Brain microvascular endothelial cell (primary cell): ENCODE measurements around the gene TRAPPC1.

Experiments used
- DNase-seq: peaks from one replicate; pipeline ENCODE4 v3.0.0-alpha.2; 2020
- H3K27ac ChIP-seq: fragments of 250-450 bp; sonication (Bioruptor Pico); 2 replicates; pipeline ENCODE4 v1.5.1; 2020; ENCODE audit warnings: mild to moderate bottlenecking, moderate library complexity
- H3K27me3 ChIP-seq: fragments of 250-450 bp; sonication (Bioruptor Pico); replicated peaks from 2 replicates; pipeline ENCODE4 v1.5.1; 2020; ENCODE audit warnings: mild to moderate bottlenecking
- H3K36me3 ChIP-seq: fragments of 250-450 bp; sonication (Bioruptor Pico); replicated peaks from 2 replicates; pipeline ENCODE4 v1.5.1; 2020; ENCODE audit warnings: mild to moderate bottlenecking
- H3K4me3 ChIP-seq: 2 replicates; pipeline ENCODE4 v1.5.1; 2011; ENCODE audit warnings: low read depth, mild to moderate bottlenecking, control low read depth, low read length, moderate library complexity
- in situ Hi-C: cut with HindIII; loops from 2 replicates; pipeline ENCODE4 v1.10.0; 2017; ENCODE audit warnings: low sequenced_read_pairs, low pct_ligation_motif_present
- TF ChIP-seq, protein P1 (sequence below): IDR thresholded peaks from 2 replicates; pipeline ENCODE4 v1.5.1; 2011; ENCODE audit warnings: low read depth, mild to moderate bottlenecking, moderate library complexity, low read length, control low read depth, inconsistent platforms; ENCODE audit errors: missing control alignments

The TRAPPC1 gene

DNA sequence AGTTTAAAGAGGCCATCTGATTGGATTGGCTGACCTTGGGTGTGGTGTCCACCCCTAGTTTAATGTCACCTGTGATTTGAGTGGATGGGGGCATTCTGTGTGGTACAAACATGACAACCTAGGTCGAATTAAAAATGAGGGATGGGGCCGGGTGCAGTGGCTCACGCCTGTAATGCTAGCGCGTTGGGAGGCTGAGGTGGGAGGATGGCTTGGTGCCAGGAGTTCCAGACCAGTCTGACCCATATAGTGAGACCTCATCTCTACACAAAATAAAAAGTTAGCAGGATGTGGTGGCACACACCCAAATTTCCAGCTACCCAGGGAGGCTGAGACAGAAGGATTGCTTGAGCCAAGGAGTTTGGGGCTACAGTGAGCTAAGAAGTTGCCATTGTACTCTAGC is 14.7 kb upstream of the TRAPPC1 start:
- peaks cover 55% of the 10 kb centered on the region for H3K36me3 ChIP-seq
- in situ Hi-C loops: no loop called here
- H3K4me3 ChIP-seq: no peak overlapping the region
- no peak for DNase-seq
- H3K27me3 ChIP-seq: no peaks in the 10 kb centered on the region
- H3K27ac ChIP-seq: no peak overlapping the region
- TF ChIP-seq, protein P1, sequence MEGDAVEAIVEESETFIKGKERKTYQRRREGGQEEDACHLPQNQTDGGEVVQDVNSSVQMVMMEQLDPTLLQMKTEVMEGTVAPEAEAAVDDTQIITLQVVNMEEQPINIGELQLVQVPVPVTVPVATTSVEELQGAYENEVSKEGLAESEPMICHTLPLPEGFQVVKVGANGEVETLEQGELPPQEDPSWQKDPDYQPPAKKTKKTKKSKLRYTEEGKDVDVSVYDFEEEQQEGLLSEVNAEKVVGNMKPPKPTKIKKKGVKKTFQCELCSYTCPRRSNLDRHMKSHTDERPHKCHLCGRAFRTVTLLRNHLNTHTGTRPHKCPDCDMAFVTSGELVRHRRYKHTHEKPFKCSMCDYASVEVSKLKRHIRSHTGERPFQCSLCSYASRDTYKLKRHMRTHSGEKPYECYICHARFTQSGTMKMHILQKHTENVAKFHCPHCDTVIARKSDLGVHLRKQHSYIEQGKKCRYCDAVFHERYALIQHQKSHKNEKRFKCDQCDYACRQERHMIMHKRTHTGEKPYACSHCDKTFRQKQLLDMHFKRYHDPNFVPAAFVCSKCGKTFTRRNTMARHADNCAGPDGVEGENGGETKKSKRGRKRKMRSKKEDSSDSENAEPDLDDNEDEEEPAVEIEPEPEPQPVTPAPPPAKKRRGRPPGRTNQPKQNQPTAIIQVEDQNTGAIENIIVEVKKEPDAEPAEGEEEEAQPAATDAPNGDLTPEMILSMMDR: no peak

DNA sequence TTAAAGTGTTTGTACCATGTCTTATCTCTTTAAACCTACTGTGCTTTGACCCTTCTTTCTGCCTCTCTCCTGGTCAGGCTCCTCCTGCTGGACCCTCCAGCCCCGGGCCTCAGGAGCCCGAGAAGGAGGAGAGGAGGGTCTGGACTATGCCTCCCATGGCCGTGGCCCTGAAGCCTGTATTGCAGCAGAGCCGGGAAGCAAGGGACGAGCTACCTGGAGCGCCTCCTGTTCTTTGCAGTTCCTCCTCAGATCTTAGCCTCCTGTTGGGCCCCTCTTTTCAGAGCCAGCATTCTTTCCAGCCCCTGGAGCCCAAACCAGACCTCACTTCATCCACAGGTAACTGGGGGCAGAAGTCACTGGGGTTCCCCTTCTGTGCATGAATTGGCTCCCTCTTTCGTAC is 13.9 kb upstream of the TRAPPC1 start:
- no peaks in the 10 kb centered on the region for H3K27me3 ChIP-seq
- no peak overlapping the region for H3K4me3 ChIP-seq
- H3K36me3 ChIP-seq: peaks cover 61% of the 10 kb centered on the region
- TF ChIP-seq, protein P1: no peak
- H3K27ac ChIP-seq: no peak overlapping the region
- in situ Hi-C loops: no loop called here
- DNase-seq: no peak

DNA sequence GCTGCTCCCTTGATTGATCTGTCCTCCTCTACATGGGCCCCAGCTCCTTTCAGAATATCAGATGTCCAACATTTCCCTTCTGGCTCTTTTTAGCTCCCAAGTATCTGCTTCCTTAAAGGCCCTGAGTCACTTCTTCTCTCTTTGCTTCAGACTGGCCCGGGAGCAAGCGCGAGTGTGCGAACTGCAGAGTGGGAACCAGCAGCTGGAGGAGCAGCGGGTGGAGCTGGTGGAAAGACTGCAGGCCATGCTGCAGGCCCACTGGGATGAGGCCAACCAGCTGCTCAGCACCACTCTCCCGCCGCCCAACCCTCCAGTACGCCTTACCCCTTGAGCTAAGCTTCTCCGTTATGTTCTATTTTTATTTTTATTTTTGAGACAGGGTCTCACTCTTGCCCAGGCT is 12.6 kb upstream of the TRAPPC1 start:
- TF ChIP-seq, protein P1: no peak
- in situ Hi-C loops: no loop called here
- no peak for DNase-seq
- Histone ChIP-seq H3K36me3 (peaks cover 71% of the 10 kb centered on the region), H3K4me3 (no peak overlapping the region), H3K27ac (no peak overlapping the region), H3K27me3 (no peaks in the 10 kb centered on the region)

DNA sequence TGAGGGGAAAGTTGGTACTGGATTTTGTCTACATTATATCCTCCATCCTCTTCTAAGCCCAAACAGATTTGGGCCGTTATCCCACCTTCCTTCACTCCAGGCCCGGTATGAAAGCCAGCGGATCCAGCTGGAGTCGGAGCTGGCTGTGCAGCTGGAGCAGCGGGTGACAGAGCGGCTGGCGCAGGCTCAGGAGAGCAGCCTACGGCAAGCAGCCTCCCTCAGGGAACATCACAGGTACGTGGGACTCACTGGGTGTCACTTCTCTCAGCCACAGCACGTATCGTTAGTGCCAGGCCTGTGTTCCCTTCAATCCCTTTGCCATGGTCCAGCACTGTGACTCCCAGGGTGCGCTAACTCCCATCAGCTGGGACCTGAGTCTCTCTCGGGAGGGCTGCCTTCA is 11.5 kb upstream of the TRAPPC1 start:
- in situ Hi-C loops: no loop called here
- Histone ChIP-seq H3K27ac (no peak overlapping the region), H3K36me3 (peaks cover 64% of the 10 kb centered on the region), H3K27me3 (no peaks in the 10 kb centered on the region), H3K4me3 (no peak overlapping the region)
- no peak for DNase-seq
- TF ChIP-seq, protein P1: no peak

DNA sequence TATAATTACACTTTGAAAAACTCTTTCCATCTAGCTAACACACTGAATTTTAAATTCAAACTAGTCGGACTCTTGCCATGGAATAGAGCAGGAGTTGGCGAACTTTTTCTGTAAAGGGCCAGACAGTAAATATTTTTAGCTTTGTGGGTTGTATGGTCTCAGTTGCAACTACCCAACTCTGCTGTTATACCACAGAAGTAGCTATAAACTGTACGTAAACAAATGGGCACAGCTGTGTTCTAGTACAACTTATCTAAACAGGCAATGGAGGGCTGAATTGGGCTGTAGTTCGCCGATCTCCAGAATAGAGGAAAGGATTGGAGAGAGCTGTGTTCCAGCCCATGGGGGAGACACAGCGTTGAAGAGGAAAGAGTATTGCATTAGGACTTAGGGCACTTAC is 9.0 kb upstream of the TRAPPC1 start:
- Histone ChIP-seq H3K27ac (no peak overlapping the region), H3K4me3 (no peak overlapping the region), H3K36me3 (peaks cover 62% of the 10 kb centered on the region), H3K27me3 (no peaks in the 10 kb centered on the region)
- no peak for DNase-seq
- in situ Hi-C loops: no loop called here
- TF ChIP-seq, protein P1: no peak

DNA sequence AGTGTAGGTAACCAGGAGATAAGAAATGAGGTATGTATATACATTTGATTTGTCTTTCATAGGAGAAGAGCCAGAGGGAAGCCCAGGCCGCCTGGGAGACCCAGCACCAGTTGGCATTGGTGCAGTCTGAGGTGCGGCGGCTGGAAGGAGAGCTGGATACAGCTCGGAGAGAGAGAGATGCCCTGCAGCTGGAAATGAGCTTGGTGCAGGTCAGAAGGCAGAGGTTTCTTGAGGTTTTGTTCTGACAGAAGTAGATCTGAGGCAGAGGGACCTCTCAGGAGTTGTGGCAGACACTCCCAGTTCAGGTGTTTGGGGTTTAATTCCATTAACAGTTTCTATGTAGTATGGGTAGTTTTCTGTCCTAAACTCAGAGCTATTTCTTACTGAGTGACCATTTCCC is 8.3 kb upstream of the TRAPPC1 start:
- Histone ChIP-seq H3K27me3 (no peaks in the 10 kb centered on the region), H3K4me3 (no peak overlapping the region), H3K36me3 (peaks cover 59% of the 10 kb centered on the region), H3K27ac (no peak overlapping the region)
- no peak for DNase-seq
- TF ChIP-seq, protein P1: no peak
- in situ Hi-C loops: no loop called here
